HEK293 (cell line): ENCODE data around the gene SERPINB6.

ENCODE experiments used
- CTCF ChIA-PET: fragments of 350-600 bp; formaldehyde crosslinking; extraction: SDS; loops from one replicate; lab custom pipeline; 2021; ENCODE audit warnings: antibody characterized with exemption; lab: Yijun Ruan, JAX
- POLR2A ChIA-PET: fragments of 300-600 bp; formaldehyde crosslinking; extraction: SDS; loops from one replicate; lab custom pipeline; 2020; ENCODE audit warnings: antibody characterized with exemption, inconsistent platforms; lab: Yijun Ruan, JAX
- H3K27ac ChIP-seq: fragments of 200-500 bp; sonication (Bioruptor generic); 2 replicates; pipeline ENCODE4 v1.5.1; 2014; ENCODE audit warnings: low read depth, low read length, control low read depth, inconsistent platforms; ENCODE audit errors: extremely low read depth
- H3K36me3 ChIP-seq, 2 experiments: fragments of 200-500 bp in 1 of 2; sonication (Bioruptor generic) in 1 of 2; 1 replicate in 1 of 2; 2 replicates in 1 of 2; pipeline ENCODE4 v1.5.1; 2014 to 2017; ENCODE audit warnings: inconsistent platforms in 2 of 2, low read length in 2 of 2; ENCODE audit not compliant: control insufficient read depth in 2 of 2, insufficient read depth in 1 of 2
- H3K4me1 ChIP-seq: fragments of 200-500 bp; sonication (Bioruptor generic); 2 replicates; pipeline ENCODE4 v1.5.1; 2014; ENCODE audit warnings: mild to moderate bottlenecking, low read length, inconsistent platforms; ENCODE audit not compliant: control insufficient read depth, insufficient read depth
- H3K4me3 ChIP-seq: 2 replicates; pipeline ENCODE4 v1.5.1; 2011; ENCODE audit warnings: low read depth, mild to moderate bottlenecking, control low read depth, low read length, moderate library complexity
- H3K9me3 ChIP-seq: fragments of 200-500 bp; sonication (Bioruptor generic); 2 replicates; pipeline ENCODE4 v1.5.1; 2014; ENCODE audit warnings: low read depth, low read length, inconsistent platforms; ENCODE audit not compliant: control insufficient read depth, insufficient read depth
- GLIS1 ChIP-seq: fragments of 450-650 bp; formaldehyde crosslinking; IDR thresholded peaks from 2 replicates; pipeline ENCODE4 v1.5.1; 2016; ENCODE audit warnings: missing biosample characterization, missing genetic modification characterization
- IKZF3 ChIP-seq: fragments of 450-650 bp; IDR thresholded peaks from 2 replicates; pipeline ENCODE4 v1.5.0; 2018; ENCODE audit warnings: missing biosample characterization, mild to moderate bottlenecking, missing genetic modification characterization, moderate library complexity
- KLF1 ChIP-seq: fragments of 450-650 bp; formaldehyde crosslinking; IDR thresholded peaks from 2 replicates; pipeline ENCODE4 v1.5.1; 2016; ENCODE audit warnings: missing biosample characterization, missing genetic modification characterization
- KLF7 ChIP-seq: fragments of 450-650 bp; formaldehyde crosslinking; IDR thresholded peaks from 2 replicates; pipeline ENCODE4 v1.5.1; 2016; ENCODE audit warnings: missing biosample characterization, missing genetic modification characterization, borderline replicate concordance
- OSR2 ChIP-seq: fragments of 450-650 bp; formaldehyde crosslinking; IDR thresholded peaks from 2 replicates; pipeline ENCODE4 v1.5.1; 2016; ENCODE audit warnings: missing biosample characterization, missing genetic modification characterization
- REPIN1 ChIP-seq: fragments of 450-650 bp; formaldehyde crosslinking; IDR thresholded peaks from 2 replicates; pipeline ENCODE4 v1.5.1; 2017; ENCODE audit warnings: missing biosample characterization, missing genetic modification characterization, low read depth
- SCRT2 ChIP-seq: fragments of 450-650 bp; formaldehyde crosslinking; IDR thresholded peaks from 2 replicates; pipeline ENCODE4 v1.5.1; 2016; ENCODE audit warnings: missing biosample characterization, missing genetic modification characterization
- SP7 ChIP-seq: fragments of 450-650 bp; formaldehyde crosslinking; IDR thresholded peaks from 2 replicates; pipeline ENCODE4 v1.5.1; 2016; ENCODE audit warnings: missing biosample characterization, missing genetic modification characterization
- ZBTB21 ChIP-seq: fragments of 450-650 bp; formaldehyde crosslinking; IDR thresholded peaks from 2 replicates; pipeline ENCODE4 v1.5.1; 2017; ENCODE audit warnings: missing biosample characterization, missing genetic modification characterization
- ZFP3 ChIP-seq: fragments of 450-650 bp; formaldehyde crosslinking; IDR thresholded peaks from 2 replicates; pipeline ENCODE4 v1.5.1; 2016; ENCODE audit warnings: low read depth, missing biosample characterization, missing genetic modification characterization
- ZNF175 ChIP-seq: fragments of 450-650 bp; formaldehyde crosslinking; IDR thresholded peaks from 2 replicates; pipeline ENCODE4 v1.5.1; 2016; ENCODE audit warnings: missing biosample characterization, missing genetic modification characterization
- ZNF202 ChIP-seq: fragments of 450-650 bp; formaldehyde crosslinking; IDR thresholded peaks from 2 replicates; pipeline ENCODE4 v1.5.1; 2016; ENCODE audit warnings: missing biosample characterization, missing genetic modification characterization, borderline replicate concordance
- ZNF266 ChIP-seq: fragments of 450-650 bp; formaldehyde crosslinking; IDR thresholded peaks from 2 replicates; pipeline ENCODE4 v1.5.1; 2016; ENCODE audit warnings: missing biosample characterization, missing genetic modification characterization, low read depth
- ZNF335 ChIP-seq: fragments of 450-650 bp; formaldehyde crosslinking; conservative IDR thresholded peaks from 2 replicates; pipeline ENCODE4 v1.5.1; 2016; ENCODE audit warnings: missing biosample characterization, missing genetic modification characterization
- ZNF391 ChIP-seq: fragments of 450-650 bp; formaldehyde crosslinking; IDR thresholded peaks from 2 replicates; pipeline ENCODE4 v1.5.1; 2016; ENCODE audit warnings: low read depth, missing biosample characterization, missing genetic modification characterization, borderline replicate concordance
- ZNF426 ChIP-seq: fragments of 450-650 bp; formaldehyde crosslinking; IDR thresholded peaks from 2 replicates; pipeline ENCODE4 v1.5.1; 2017; ENCODE audit warnings: missing biosample characterization, missing genetic modification characterization, mild to moderate bottlenecking, inconsistent platforms, moderate library complexity
- ZNF501 ChIP-seq: fragments of 450-650 bp; formaldehyde crosslinking; IDR thresholded peaks from 2 replicates; pipeline ENCODE4 v1.5.1; 2016; ENCODE audit warnings: missing biosample characterization, missing genetic modification characterization
- ZNF558 ChIP-seq: fragments of 450-650 bp; formaldehyde crosslinking; IDR thresholded peaks from 2 replicates; pipeline ENCODE4 v1.5.1; 2016; ENCODE audit warnings: missing biosample characterization, missing genetic modification characterization
- ZNF585B ChIP-seq: fragments of 450-650 bp; formaldehyde crosslinking; IDR thresholded peaks from 2 replicates; pipeline ENCODE4 v1.5.1; 2016; ENCODE audit warnings: missing biosample characterization, missing genetic modification characterization
- ZNF707 ChIP-seq: fragments of 450-650 bp; formaldehyde crosslinking; IDR thresholded peaks from 2 replicates; pipeline ENCODE4 v1.5.1; 2016; ENCODE audit warnings: missing biosample characterization, missing genetic modification characterization
- ZXDB ChIP-seq: fragments of 450-650 bp; formaldehyde crosslinking; IDR thresholded peaks from 2 replicates; pipeline ENCODE4 v1.5.1; 2016; ENCODE audit warnings: missing biosample characterization, missing genetic modification characterization
- TF ChIP-seq, protein P1 (sequence below): fragments of 450-650 bp; formaldehyde crosslinking; IDR thresholded peaks from 2 replicates; pipeline ENCODE4 v1.5.1; 2016; ENCODE audit warnings: missing biosample characterization, missing genetic modification characterization
- TF ChIP-seq, protein P2 (sequence below): fragments of 450-650 bp; formaldehyde crosslinking; IDR thresholded peaks from 2 replicates; pipeline ENCODE4 v1.5.1; 2016; ENCODE audit warnings: missing biosample characterization, missing genetic modification characterization, borderline replicate concordance
- TF ChIP-seq, protein P3 (sequence below): fragments of 450-650 bp; formaldehyde crosslinking; IDR thresholded peaks from 2 replicates; pipeline ENCODE4 v1.5.1; 2016; ENCODE audit warnings: missing biosample characterization, missing genetic modification characterization
- TF ChIP-seq, protein P4 (sequence below): fragments of 450-650 bp; formaldehyde crosslinking; IDR thresholded peaks from 2 replicates; pipeline ENCODE4 v1.5.1; 2016; ENCODE audit warnings: missing biosample characterization, missing genetic modification characterization

The SERPINB6 gene

DNA sequence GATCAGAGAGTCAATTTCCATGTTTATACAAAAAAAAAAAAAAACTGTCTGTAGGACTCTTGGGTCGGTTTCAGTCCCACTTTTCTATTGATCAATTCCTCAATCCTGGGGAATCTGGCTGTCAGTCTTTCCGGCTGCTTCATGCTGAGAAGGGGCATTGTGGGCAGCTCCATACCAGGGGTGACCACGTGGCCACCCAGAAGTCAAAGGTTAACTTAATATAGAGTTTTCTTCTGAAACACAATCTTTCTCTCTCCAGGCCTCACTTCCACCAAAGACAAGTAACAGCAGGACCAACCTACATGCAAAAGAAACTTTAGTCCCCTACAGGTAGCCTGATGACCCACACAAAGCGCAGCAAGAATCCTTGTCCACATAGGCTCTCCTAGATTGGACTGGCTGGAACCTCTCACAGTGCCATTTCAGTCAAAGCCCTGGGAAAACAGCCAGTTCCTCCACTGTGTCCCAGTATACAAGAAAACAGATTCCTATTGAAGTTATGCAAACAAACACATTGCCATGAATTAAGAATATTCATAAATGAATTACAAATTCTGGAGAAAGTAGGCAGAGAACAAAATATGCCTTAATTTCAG is 49.7 kb downstream of the SERPINB6 start:
- no peak for TF ChIP-seq OSR2 (tag by site-specific recombination)
- no peak for TF ChIP-seq ZNF707 (tag by site-specific recombination)
- no peak for TF ChIP-seq ZNF585B
- TF ChIP-seq ZNF391: no peak
- TF ChIP-seq KLF7: no peak
- no peak for TF ChIP-seq SP7 (tag by site-specific recombination)
- no peak for TF ChIP-seq IKZF3
- TF ChIP-seq REPIN1 (tag by site-specific recombination): no peak
- TF ChIP-seq GLIS1 (tag by site-specific recombination): no peak
- no peak for TF ChIP-seq ZNF335 (tag by site-specific recombination)
- TF ChIP-seq ZXDB (tag by site-specific recombination): no peak
- no peak for TF ChIP-seq ZNF558 (tag by site-specific recombination)
- TF ChIP-seq ZNF426: no peak
- TF ChIP-seq, protein P1, sequence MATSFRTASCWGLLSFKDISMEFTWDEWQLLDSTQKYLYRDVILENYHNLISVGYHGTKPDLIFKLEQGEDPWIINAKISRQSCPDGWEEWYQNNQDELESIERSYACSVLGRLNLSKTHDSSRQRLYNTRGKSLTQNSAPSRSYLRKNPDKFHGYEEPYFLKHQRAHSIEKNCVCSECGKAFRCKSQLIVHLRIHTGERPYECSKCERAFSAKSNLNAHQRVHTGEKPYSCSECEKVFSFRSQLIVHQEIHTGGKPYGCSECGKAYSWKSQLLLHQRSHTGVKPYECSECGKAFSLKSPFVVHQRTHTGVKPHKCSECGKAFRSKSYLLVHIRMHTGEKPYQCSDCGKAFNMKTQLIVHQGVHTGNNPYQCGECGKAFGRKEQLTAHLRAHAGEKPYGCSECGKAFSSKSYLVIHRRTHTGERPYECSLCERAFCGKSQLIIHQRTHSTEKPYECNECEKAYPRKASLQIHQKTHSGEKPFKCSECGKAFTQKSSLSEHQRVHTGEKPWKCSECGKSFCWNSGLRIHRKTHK (tag by site-specific recombination): no peak
- no peak for TF ChIP-seq ZNF202 (tag by site-specific recombination)
- TF ChIP-seq, all 188 proteins: peak for 0
- Histone ChIP-seq H3K36me3 (no peaks in the 10 kb centered on the region), H3K4me1 (no peaks in the 10 kb centered on the region), H3K4me3 (no peak overlapping the region), H3K27ac (no peak overlapping the region), H3K9me3 (no peaks in the 10 kb centered on the region)
- POLR2A ChIA-PET: no interaction called here
- CTCF ChIA-PET: interaction anchor here (0.7 to 4.9 kb wide), 8 partner anchors 10 to 171 kb away, joined by 3 to 30 read pairs (median 6); partner anchors contain the start of gene SERPINB1

DNA sequence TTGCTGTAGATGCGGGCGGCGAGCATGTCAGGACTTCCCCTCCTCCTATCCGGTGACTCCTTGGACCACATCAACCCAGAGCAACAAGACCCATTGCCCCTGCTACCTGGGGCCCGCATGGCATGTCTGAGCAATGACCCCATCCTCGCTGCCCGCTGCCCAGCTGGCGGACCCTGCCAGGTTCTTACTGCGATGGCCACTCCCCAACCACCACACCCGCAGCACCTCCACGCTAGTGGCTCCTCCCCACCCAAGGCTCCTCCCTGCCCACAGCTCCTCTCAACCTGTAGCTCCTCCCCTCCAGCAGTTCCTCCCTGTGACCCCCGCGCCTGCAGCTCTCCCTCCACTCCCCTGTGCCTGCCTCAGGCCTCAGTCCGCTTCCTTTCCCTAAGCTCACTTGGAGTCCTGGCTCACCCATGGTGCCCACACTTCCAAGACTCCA is 50.7 kb downstream of the SERPINB6 start:
- Histone ChIP-seq H3K27ac (no peak overlapping the region), H3K36me3 (no peaks in the 10 kb centered on the region)
- TF ChIP-seq SCRT2 (peak; percentile 41), KLF1 (tag by site-specific recombination) (peak; percentile 28; the same call in 1 of the 2 replicates), ZBTB21 (tag by site-specific recombination) (no peak), ZNF266 (no peak), ZNF175 (no peak), ZNF501 (no peak)
- TF ChIP-seq, protein P2, sequence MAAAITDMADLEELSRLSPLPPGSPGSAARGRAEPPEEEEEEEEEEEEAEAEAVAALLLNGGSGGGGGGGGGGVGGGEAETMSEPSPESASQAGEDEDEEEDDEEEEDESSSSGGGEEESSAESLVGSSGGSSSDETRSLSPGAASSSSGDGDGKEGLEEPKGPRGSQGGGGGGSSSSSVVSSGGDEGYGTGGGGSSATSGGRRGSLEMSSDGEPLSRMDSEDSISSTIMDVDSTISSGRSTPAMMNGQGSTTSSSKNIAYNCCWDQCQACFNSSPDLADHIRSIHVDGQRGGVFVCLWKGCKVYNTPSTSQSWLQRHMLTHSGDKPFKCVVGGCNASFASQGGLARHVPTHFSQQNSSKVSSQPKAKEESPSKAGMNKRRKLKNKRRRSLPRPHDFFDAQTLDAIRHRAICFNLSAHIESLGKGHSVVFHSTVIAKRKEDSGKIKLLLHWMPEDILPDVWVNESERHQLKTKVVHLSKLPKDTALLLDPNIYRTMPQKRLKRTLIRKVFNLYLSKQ (tag by site-specific recombination): no peak
- TF ChIP-seq, all 188 proteins: peak for 2
- Histone ChIP-seq H3K4me3 (no peak overlapping the region), H3K4me1 (no peaks in the 10 kb centered on the region), H3K9me3 (no peaks in the 10 kb centered on the region)
- ChIA-PET CTCF (interaction anchor here (0.6 to 4.9 kb wide), 5 partner anchors 9 to 130 kb away, joined by 3 to 30 read pairs (median 7); no protein-coding TSS in a partner anchor), POLR2A (no interaction called here)

DNA sequence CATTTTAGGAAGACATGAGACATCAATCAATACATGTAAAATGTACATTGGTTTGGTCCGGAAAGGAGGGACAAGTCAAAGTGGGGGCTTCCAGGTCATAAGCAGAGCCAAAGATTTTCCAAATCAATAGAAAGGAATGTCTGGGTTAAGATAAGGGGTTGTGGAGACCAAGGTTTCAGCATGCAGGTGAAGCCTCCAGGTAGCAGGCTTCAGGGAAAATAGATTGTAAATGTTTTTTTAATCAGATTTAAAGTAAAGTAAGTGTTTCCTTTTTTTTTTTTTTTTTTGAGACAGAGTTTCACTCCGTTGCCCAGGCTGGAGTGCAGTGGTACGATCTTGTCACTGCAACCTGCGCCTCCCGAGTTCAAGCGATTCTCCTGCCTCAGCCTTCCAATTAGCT is 51.5 kb downstream of the SERPINB6 start:
- CTCF ChIA-PET: interaction anchor here (0.6 to 4.9 kb wide), 4 partner anchors 12 to 74 kb away, joined by 3 to 30 read pairs (median 5); no protein-coding TSS in a partner anchor
- POLR2A ChIA-PET: no interaction called here

More for the DNA sequence above, 51.5 kb downstream of the SERPINB6 start:
- Histone ChIP-seq H3K27ac (no peak overlapping the region), H3K4me1 (no peaks in the 10 kb centered on the region), H3K4me3 (no peak overlapping the region), H3K9me3 (no peaks in the 10 kb centered on the region), H3K36me3 (no peaks in the 10 kb centered on the region)
- TF ChIP-seq, protein P3, sequence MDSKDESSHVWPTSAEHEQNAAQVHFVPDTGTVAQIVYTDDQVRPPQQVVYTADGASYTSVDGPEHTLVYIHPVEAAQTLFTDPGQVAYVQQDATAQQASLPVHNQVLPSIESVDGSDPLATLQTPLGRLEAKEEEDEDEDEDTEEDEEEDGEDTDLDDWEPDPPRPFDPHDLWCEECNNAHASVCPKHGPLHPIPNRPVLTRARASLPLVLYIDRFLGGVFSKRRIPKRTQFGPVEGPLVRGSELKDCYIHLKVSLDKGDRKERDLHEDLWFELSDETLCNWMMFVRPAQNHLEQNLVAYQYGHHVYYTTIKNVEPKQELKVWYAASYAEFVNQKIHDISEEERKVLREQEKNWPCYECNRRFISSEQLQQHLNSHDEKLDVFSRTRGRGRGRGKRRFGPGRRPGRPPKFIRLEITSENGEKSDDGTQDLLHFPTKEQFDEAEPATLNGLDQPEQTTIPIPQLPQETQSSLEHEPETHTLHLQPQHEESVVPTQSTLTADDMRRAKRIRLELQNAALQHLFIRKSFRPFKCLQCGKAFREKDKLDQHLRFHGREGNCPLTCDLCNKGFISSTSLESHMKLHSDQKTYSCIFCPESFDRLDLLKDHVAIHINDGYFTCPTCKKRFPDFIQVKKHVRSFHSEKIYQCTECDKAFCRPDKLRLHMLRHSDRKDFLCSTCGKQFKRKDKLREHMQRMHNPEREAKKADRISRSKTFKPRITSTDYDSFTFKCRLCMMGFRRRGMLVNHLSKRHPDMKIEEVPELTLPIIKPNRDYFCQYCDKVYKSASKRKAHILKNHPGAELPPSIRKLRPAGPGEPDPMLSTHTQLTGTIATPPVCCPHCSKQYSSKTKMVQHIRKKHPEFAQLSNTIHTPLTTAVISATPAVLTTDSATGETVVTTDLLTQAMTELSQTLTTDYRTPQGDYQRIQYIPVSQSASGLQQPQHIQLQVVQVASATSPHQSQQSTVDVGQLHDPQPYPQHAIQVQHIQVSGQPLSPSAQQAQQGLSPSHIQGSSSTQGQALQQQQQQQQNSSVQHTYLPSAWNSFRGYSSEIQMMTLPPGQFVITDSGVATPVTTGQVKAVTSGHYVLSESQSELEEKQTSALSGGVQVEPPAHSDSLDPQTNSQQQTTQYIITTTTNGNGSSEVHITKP (tag by site-specific recombination): 0 out of 2 replicates have a peak, but pooled peaks have one; percentile 14
- TF ChIP-seq ZFP3 (tag by site-specific recombination): no peak
- TF ChIP-seq, protein P4, sequence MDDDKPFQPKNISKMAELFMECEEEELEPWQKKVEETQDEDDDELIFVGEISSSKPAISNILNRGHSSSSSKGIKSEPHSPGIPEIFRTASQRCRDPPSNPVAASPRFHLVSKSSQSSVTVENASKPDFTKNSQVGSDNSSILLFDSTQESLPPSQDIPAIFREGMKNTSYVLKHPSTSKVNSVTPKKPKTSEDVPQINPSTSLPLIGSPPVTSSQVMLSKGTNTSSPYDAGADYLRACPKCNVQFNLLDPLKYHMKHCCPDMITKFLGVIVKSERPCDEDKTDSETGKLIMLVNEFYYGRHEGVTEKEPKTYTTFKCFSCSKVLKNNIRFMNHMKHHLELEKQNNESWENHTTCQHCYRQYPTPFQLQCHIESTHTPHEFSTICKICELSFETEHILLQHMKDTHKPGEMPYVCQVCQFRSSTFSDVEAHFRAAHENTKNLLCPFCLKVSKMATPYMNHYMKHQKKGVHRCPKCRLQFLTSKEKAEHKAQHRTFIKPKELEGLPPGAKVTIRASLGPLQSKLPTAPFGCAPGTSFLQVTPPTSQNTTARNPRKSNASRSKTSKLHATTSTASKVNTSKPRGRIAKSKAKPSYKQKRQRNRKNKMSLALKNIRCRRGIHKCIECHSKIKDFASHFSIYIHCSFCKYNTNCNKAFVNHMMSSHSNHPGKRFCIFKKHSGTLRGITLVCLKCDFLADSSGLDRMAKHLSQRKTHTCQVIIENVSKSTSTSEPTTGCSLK (tag by site-specific recombination): no peak
